T1000 (cell line): Measurements from ENCODE around the gene GPR152.

Source experiments
- DNase-seq: peaks from one replicate; lab custom pipeline; 2025; ENCODE audit warnings: mixed read lengths; lab: John Stamatoyannopoulos, UW

GPR152 gene

GRCh38 chr11:67452141-67452952 is at the start of gene GPR152:
TSS of gene GPR152 (minus strand) at chr11:67452729. CDS start at chr11:67452724, 5 bp downstream.
- no peak for DNase-seq

- DNase-seq: no peak
Observed at GRCh38 chr11:67501854-67502253, 49.3 kb upstream of the GPR152 start.

- DNase-seq: no peak
Observed at GRCh38 chr11:67500831-67501715, 48.5 kb upstream of the GPR152 start.

- DNase-seq: no peak
Observed at GRCh38 chr11:67500484-67500821, 47.9 kb upstream of the GPR152 start.

- no peak for DNase-seq
Observed at GRCh38 chr11:67499808-67500483, 47.4 kb upstream of the GPR152 start.

GRCh38 chr11:67498544-67498972 is 46.0 kb upstream of the GPR152 start:
- DNase-seq: no peak

GRCh38 chr11:67497656-67498291 is 45.2 kb upstream of the GPR152 start:
- DNase-seq: no peak

- DNase-seq: no peak
Observed at GRCh38 chr11:67496113-67496512, 43.6 kb upstream of the GPR152 start.

GRCh38 chr11:67495234-67496005 is 42.9 kb upstream of the GPR152 start:
- no peak for DNase-seq

- DNase-seq: no peak
Observed at GRCh38 chr11:67494371-67495233, 42.1 kb upstream of the GPR152 start.

- no peak for DNase-seq
Observed at GRCh38 chr11:67493548-67494370, 41.2 kb upstream of the GPR152 start.

- no peak for DNase-seq
Observed at GRCh38 chr11:67492801-67493547, 40.4 kb upstream of the GPR152 start.

- no peak for DNase-seq
Observed at GRCh38 chr11:67492069-67492727, 39.7 kb upstream of the GPR152 start.

GRCh38 chr11:67491276-67492068 is 38.9 kb upstream of the GPR152 start:
- DNase-seq: no peak

GRCh38 chr11:67490727-67491065 is 38.2 kb upstream of the GPR152 start:
- DNase-seq: no peak

- DNase-seq: no peak
Observed at GRCh38 chr11:67489885-67490726, 37.6 kb upstream of the GPR152 start.
